CD1c-positive myeloid dendritic cell (primary cell): Measurements from ENCODE around the gene KCNT1.
"Not testable (repeated sequence)": the region's sequence is repeated elsewhere in the genome, so short reads cannot be mapped to it uniquely, and the experiment has no call there.

Experiments used
- DNase-seq: peaks from one replicate; pipeline ENCODE4 v3.0.0-alpha.2; 2016; ENCODE audit errors: extremely low spot score

KCNT1 gene

DNA sequence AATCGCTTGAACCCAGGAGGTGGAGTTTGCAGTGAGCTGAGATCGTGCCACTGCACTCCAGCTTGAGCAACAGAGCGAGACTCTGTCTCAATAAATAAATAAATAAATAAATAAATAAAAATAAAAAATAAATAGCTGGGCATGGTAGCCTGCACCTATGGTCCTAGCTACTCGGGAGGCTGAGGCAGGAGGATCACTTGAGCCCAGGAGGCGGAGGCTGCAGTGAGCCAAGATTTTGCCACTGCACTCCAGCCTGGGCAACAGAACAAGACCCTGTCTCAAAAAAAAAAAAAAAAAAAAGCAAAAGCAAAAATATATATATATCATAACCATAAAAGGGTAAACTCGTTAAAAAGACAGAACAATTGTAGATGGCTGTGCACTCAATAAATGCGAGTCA is 29.2 kb upstream of the KCNT1 start:
- DNase-seq, result not testable (repeated sequence)

DNA sequence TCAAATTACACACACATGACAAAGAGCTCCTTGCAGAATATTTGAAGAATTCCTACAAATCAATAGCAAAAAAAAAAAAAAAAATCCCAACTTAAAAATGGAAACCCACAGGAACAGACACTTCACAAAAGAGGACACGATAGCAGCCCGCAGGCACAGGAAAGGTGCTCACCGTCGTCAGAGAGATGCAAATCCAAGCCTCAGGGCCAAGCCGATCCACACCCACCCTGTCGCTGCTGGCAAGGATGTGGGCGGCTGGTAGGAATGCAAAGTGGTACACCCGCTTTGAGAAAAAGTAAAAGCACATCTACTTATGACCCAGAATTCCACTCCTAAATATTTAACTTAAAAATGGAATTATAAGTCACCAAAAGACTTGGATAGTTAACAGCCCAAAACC is 28.0 kb upstream of the KCNT1 start:
- DNase-seq, result no peak

DNA sequence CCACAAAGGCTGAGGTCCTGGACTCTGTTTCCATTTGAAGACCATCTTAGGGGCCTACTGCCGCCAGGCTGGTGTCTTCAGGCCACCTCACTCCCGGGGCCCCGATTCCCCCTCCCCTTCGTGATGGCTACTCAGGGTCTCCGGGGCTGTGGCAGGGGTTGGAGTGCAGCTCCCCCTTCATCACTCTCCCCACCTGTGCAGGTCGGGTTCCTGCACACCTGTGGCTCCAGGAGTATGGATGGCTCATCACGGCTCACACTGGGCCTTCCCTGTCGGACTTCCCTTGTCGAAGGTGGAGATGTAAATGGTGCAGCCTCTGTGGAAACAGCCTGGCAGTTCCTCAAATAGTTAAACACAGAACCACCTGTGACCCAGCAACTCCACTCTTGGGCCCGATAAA is 27.0 kb upstream of the KCNT1 start:
- no peak for DNase-seq

DNA sequence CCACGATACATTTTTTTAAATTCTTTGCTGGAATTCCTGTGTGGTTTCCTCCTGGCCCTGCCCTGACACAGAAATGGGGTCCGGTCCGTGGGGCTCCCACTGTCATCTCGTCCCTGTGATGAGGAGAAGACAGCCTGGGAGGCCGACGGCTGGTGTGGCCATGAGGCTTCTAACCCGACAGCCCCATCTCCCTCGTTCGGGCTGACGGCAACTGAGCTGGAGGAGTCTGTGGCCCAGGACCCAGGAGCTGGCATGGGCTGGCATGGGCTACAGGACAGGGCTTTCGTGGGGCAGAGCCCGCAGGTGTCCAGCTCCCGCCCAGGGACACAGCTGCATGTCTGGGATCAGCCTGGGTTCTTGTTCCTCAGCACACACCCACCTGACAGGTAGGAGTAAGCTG is 25.1 kb upstream of the KCNT1 start:
- no peak for DNase-seq

DNA sequence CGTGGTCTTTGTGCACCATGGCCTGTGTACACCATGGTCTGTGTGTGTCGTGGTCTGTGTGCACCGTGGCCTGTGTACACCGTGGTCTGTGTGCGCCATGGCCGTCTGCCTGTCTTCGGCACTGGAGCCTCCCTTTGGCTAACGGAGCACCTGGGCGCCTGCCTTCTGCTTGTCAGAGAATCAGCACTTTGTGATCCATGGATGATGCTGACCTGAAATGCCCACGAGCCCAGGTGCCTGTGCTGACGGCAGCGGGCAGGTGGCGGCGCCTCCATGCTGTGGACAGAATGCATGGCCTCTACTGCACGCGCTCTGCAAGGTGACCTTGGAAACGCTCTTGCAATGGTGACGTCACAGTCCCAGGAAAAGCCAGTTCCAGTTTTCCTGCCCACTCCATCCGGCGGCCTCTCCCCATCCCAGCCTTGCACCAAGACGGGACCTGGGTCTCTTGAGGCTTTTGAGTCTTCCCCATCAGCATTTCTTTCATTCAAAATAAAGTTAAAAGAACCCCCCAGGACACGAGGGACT is 24.3 kb upstream of the KCNT1 start:
- no peak for DNase-seq

DNA sequence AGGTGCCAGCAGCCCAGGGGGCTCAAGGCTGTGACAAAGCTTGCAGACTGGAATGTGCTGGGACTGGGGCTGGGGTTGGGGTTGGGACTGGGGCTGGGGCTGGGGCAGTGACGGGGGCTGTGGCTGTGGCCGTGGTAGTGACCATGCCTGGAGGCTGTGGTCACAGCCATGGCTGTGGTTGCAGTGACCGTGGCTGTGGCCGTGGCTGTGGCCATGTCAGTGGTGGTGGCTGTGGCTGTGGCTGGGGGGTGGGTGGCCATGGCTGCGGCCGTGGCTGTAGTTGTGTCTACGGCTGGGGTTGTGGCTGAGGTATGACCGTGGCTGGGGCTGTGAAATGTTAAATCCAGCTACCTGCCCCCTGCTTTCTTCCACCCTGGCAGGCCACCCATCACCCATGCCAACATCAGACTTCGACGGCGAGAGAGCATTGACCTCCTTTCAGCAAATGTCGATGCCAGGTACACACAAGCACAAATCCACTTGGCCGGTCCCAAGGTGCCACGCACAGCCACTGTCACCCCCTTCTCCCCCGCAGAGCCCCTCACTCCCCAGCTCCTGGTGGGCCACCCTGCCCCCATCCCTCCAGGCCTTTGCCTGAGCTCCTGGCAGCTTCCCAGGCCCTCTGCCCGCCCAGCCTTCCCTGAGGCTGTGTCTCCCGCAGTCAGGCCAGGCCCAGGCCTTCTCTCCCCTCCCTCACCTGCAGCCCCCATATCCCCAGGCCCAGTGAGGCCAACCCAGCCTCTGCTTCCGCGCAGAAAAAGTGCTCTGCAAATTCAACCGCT is 23.6 kb upstream of the KCNT1 start:
- no peak for DNase-seq

DNA sequence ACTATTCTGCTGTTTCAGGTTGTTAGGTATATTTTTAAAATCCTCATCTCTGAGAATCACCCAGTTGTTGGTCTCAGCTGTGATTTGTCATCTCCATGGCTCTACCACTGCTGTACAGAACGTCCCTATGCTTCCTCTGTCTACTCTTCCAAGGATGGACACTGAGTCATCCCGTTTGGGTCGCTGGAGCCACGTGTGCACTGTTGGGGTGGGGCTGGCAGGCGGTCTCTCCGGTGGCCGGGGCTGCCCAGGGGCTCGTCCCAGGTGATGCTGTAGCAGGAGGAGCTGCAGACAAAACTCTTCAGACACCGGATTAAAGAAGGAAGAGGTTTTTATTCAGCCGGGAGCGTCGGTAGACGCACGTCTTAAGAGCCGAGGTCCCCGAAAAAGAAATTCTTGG is 21.9 kb upstream of the KCNT1 start:
- DNase-seq, result no peak

DNA sequence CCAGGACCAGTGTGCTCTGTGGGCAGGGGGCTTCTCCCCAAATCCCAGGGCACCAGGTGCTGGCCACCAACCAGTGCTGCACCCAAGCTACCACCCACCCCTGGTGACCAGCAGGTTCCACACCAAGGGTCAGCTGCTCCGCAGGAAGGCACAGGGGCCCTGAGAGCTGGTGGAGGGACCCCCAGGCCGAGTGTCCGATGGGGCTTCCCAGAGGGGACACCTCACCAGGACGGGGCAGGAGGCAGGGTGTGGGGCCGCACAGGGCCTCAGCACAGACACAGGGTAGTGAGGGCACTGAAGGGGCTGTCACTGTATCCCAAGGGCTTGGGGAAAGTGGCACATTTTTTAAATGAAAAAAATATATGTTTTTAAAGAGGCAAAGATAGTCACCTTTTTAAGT is 20.8 kb upstream of the KCNT1 start:
- no peak for DNase-seq

DNA sequence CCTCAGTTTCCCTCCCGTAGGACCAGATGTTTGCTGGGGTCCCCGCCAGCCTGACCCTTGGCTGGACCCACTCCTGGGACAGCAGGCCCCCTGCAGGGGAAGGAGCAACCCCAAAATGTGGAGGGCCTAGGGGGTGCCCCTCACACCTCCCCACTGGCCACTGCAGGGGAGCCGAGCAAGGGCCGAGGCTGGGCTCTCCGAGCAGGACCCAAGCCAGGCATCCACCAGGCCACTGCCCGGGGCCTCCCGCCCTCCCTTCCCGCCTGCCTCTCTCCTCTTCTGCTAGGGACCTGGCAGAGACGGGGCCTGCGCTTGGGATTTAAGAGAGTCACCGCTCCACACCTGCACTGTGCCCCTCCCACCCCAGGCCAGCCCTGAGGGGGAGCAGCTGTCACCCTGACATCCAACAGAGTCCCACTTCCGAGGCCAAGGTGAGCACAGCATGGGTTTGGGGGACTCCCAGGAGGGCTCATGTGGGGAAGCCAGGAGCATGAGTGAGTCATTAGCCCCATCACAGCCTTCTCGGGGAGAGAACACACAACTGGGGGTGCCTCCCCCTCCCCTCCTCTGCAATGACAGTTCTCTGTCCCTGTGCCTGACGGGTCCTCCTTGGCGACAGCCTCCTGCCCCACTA is 18.5 kb upstream of the KCNT1 start:
- no peak for DNase-seq

DNA sequence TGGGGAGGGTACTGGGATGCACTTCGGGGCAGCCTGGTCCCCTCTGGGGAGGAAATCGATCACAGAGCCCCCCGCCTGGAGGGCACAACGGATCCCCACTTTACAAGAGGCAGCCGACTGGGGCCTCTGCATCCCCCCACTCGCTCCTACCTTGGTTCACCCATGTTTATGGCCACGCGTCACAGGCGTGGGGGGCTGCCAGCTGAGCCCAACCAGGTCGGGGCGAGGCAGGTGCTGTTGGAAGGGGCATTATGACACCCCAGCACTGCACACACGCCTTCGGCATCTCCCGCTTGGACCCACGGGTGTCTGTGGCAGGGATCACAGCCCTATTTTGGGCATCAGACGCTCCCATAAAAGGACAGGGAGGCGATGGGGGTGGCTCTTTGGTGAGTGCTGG is 17.3 kb upstream of the KCNT1 start:
- no peak for DNase-seq

DNA sequence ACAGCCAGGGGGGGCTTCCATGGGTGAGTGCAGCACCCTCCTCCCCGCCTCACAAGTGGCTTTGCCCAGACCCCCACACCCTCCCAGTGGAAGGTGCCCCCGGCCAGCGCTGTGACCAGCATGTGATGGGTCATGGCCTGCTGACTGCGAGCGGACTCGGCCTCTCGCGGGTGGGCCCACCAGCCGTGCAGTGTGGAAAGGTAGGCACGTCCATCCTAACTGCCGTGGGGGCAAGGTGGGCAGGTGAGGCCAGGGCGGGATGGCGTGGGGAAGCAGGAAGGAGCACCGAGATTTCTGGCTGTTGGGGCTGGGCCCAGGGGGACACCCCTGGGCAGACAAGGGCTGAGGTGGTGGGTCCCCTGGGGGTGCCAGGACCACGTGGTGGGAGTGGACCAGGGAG is 14.8 kb upstream of the KCNT1 start:
- no peak for DNase-seq

DNA sequence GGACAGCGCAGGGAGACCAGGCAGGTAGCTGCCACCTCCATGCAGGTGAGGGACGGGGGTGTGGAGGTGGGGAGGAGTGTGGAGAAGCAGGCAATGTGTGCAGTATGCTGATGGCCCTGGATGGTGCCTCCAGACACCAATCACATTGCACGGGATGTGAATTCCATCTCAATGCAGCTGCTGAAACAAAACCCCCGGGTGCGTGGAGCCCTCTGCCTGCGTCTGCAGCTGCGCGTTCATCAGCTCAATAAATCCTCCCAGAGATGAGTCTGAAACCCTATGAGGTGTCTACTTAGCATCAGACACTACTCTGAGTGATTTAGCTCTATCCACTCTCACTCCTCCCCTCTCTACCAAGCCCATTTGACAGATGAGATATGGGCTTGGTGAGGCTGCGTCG is 13.0 kb upstream of the KCNT1 start:
- DNase-seq, result no peak

DNA sequence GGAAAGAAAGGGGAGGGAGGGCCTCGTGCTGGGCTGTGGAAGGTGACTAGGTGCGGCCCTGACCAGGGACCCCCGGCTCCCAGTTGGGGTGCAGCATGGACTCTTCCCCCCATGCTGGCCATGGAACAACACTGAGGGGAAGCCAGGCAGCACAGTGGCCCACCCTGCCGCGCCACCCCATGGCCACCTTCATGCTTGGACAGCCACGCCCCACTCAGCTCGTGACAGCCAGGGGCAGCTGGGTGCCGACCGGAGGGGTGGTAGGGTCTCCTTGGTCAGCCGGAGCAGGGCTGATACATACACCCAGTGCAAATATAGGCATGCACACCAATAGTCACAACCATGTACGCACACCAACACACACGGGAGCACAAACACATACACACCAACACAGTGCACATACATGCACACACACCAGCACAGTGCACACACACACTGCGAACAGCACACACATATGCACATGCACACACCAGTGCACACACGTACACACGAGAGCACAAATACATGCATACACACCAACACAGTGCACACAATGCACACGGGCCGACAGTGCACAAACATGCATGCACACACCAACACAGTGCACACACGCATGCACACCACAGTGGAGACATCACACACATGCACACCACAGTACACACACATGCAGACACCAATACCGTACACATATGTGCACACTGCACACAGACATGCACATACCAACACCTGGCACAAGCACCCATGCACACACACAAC is 11.0 kb upstream of the KCNT1 start:
- no peak for DNase-seq

DNA sequence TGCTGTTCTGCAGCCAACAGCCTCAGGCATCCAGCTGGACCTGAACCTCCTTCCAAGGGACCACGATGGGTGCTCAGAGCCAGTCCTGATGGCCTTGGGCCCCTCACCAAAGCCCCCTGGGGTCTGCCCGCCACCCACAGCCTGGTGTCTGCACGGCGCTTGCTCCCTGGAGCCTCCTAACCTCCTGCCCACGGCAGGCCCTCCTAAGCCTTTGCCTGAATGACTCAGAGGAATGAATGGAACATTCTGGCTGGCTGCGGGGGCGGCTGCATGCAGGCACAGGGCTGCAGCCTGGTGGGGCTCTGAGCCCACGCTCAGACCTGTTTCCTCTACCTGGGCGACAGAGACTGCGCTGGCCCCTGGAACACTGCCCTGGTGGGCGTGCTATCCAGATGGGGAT is 9.6 kb upstream of the KCNT1 start:
- DNase-seq, result no peak

DNA sequence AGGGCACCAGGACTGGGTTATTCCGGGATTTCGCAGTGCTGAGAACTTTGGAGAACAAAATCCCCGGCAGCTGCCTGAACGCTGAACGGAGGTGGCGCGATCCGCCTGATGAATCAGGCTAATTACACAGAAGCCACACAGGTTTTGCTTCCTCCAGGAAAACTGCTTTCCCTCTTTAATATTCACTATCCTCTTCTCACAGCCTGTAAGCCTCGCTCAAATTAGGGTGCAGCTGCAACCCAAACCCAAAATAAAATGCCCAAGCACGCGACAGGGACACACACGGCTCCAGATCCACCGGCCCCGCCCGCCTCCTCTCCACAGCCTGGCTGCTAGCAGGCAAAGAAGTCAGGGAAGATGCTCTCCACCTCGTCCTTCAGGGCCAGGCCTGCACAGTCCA is 8.7 kb upstream of the KCNT1 start:
- no peak for DNase-seq

DNA sequence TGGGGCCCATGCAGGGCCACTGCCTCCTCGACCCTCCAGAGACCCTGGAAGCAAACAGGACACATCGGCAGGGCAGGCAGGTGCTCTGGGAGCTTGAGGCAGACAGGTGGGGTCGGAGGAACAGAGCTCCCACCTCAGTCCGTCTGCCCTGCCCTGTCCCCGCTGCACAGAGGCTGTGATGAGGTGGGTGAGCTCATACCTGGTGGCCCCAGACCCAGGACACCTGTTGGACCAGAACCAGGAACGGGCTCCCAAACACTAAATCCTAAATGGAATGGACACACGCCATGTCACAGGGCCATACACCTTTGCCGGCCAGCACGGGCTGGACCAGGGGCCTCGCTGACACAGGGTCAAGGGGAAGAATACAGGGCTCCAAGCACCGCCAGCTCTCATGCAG is 8.2 kb upstream of the KCNT1 start:
- no peak for DNase-seq

DNA sequence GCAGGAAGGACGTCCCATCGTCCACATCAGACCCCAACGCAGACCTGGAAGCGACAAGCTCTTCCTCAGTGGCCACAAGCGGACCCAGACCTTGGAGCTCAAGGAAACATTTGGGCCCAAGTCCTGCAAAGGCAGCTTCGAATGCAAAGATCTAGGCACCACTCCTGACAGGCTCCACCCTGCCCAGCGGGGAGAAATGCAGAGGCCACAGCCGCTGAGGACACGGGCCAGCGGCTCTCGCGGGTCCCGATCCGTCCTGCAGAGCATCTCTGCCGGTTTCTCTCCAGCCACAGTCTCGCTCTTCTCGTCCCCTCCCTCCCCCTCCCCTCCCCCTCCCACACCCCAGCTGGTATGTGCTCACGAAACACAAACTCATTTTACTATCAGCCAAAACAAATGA is 7.6 kb upstream of the KCNT1 start:
- DNase-seq, result no peak

DNA sequence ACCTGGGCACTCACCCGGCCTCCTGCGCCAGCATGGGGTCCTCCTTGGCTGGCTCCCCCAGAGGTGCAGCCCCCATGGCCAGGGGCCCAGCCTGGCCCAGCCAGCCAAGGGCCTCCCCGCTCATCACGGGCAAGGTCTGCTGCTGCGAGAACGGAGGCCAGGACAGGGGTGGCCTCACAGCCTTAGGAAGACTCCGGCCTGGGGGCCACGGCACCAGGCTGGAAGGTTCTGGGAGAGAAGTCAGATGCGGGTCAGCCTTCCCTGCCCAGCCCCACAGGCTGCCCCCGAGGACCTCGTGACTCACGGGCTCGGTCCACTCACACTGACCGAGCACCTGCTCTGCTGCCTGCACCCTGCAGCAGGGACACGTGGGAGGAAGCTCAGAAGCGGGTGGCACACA is 6.9 kb upstream of the KCNT1 start:
- DNase-seq, result no peak

DNA sequence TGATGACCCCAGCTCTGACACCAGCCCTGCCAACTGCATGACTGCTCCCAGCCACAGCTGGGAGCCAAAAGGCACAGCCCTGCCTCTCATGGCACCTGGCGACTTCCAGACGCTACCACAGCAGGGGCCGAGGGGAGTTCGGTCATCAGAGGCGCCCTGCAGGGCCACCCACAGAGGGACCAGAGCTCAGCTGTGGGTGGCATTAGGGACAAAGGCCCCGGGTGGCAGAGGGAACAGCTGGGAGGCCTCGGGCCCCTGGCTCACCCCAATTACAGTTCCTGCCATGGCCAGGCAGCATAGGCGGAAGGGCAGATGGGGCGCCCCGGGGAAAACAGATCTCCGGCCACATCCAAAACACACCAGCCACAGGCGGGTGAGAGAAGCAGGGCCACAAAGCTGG is 6.3 kb upstream of the KCNT1 start:
- DNase-seq, result no peak

DNA sequence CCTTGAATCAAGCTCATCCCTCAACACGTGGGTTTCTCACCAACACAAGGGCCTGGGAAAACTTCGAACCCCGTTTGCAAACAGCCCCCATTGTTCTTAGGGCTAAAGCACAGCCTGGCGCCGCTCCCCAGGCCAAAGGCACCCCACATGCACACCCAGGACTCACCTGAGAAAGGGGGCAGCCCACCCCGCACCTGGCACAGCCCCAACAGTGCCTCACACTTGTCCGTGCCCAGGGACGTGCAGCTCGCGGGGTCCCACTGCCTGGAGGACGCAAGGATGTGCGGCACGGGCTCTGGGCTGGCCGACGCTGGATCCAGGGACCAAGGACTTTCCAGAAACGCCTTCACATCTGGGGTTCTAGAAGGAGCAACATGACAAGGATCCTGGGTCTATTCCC is 5.5 kb upstream of the KCNT1 start:
- DNase-seq, result no peak

DNA sequence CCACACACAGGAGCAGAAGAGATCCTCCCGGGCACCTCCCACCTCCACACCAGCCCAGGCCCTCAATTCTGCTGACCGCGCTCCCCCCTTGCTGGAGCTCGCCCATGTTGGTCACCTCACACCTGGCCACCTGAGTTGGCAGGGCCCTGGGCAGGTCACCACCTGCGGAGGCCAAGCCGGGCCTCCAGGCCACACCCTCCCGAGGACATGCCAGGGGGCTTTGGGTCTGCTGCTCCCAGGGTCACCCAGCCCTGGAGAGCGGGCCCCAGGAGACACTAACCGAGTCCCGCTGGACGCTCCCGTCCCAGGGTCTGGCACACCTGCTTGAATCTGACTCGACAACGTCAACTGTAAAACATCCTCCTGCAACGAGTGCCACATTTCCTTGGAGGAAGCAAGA is 4.8 kb upstream of the KCNT1 start:
- no peak for DNase-seq

DNA sequence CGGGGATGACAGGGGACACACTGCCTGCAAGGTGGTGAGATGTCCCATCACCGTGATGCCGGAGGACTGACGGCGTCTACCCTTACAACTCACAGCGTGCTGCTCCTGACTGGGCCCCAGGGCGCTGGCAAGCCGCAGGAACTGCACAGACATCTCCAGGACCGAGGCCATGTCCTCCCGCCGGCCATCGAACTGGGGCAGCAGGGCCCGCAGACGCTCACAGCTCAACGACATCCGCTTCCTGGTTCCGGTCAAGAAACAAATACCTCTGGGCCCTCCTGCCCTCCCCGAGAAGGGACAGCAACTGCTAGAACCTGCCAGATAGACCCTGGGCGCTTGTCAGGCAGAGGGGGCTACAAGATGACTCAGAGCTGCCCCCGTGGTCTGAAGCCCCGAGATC is 3.7 kb upstream of the KCNT1 start:
- DNase-seq, result no peak

DNA sequence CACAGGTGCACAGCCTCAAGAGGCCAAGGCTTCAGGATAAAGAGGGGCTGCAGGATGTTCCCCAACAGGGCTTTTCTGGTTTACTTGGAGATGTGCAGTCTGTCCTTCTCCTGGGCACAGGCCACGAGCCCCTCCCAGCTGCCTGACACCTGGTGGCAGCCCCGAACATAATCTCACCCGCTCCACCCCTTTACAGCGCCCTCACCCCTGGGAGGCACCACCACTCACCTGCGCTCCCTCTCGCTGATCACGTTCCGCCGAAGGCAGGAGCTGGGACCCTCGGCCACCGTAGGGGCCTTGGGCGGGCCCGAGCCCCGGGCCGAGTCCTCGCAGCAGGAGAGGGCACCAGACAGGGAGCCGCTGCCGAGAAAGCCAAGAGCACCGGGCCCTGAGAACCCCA is 3.2 kb upstream of the KCNT1 start:
- no peak for DNase-seq
